Muscle layer of colon (tissue), 2 donors: Measurements from ENCODE around the gene GIPR.
"Not testable (repeated sequence)": the region's sequence is repeated elsewhere in the genome, so short reads cannot be mapped to it uniquely, and the experiment has no call there.

ENCODE experiments used
- H3K27ac ChIP-seq: one replicate; pipeline ENCODE4 v1.7.0; 2013; ENCODE audit warnings: low read depth, mild to moderate bottlenecking, low read length, moderate library complexity
- H3K27me3 ChIP-seq, 2 donors: one replicate each; pipeline ENCODE4 v1.7.0; 2013; ENCODE audit warnings: low read length in 2 of 2, mild to moderate bottlenecking in 2 of 2; ENCODE audit not compliant: insufficient read depth in 2 of 2, control insufficient read depth in 1 of 2
- H3K36me3 ChIP-seq: one replicate; pipeline ENCODE4 v1.7.0; 2013; ENCODE audit warnings: mild to moderate bottlenecking, low read length; ENCODE audit not compliant: insufficient read depth
- H3K4me1 ChIP-seq: one replicate; pipeline ENCODE4 v1.7.0; 2013; ENCODE audit warnings: mild to moderate bottlenecking, low read length; ENCODE audit not compliant: insufficient read depth
- H3K4me3 ChIP-seq, 2 donors: one replicate each; pipeline ENCODE4 v1.7.0; 2013; ENCODE audit warnings: low read length in 2 of 2, low read depth in 1 of 2, mild to moderate bottlenecking in 1 of 2, moderate library complexity in 1 of 2
- H3K9ac ChIP-seq: one replicate; pipeline ENCODE4 v1.7.0; 2013; ENCODE audit warnings: low read length
- H3K9me3 ChIP-seq: one replicate; pipeline ENCODE4 v1.7.0; 2013; ENCODE audit warnings: mild to moderate bottlenecking, low read length
- donor health status: abdominal sarcoma.
- donor health status: Adenocarcinoma of cecum.

Gene GIPR, protein sequence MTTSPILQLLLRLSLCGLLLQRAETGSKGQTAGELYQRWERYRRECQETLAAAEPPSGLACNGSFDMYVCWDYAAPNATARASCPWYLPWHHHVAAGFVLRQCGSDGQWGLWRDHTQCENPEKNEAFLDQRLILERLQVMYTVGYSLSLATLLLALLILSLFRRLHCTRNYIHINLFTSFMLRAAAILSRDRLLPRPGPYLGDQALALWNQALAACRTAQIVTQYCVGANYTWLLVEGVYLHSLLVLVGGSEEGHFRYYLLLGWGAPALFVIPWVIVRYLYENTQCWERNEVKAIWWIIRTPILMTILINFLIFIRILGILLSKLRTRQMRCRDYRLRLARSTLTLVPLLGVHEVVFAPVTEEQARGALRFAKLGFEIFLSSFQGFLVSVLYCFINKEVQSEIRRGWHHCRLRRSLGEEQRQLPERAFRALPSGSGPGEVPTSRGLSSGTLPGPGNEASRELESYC

DNA sequence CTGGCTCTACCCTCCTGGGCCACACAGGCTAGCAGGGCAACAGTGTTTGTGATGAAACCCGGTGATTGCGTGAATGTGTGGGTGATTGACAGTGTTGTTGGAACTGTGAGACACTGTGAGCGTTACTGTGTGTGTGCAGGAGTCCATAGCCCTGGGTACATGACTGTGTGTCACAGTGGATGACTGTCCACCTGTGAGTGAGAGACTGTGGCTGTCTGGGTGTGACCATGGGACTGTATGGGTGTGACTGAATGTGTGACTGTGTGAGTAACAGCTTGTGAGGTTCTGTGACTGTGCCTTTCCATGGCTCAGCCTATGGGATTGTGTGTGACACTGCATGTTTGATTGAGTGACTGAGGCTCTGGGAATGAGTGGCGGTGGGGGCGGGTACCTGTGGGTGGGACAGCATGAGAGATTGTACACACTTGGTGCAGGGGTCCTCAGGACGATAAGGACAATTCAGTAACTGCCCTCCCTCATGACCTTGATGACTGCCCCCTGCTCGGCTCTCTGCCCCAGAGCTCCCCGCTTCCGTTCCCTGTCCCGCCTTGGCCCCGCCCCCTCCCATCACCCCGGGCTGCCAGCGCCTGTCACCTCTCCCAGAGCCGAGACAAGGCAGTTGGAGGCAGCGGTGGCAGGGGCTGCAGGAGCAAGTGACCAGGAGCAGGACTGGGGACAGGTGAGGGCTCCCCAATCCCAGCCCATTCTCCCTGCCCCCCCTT is at the start of gene GIPR:
Gene GIPR (plus strand): TSS at position 602 of the 722 bp plus-strand sequence. CDS start 1,300 bp downstream, outside the sequence.
- no peaks in the 10 kb centered on the region for H3K36me3 ChIP-seq
- no peak within 1 kb of the TSS for H3K9ac ChIP-seq
- peaks cover 30 to 59% of the 10 kb centered on the region in 2 donors for H3K27me3 ChIP-seq
- peak within 1 kb of the TSS in 1 of 2 donors; percentile 32 for H3K4me3 ChIP-seq
- H3K4me1 ChIP-seq: peaks cover 12% of the 10 kb centered on the region
- H3K27ac ChIP-seq: no peak within 1 kb of the TSS
- no peaks in the 10 kb centered on the region for H3K9me3 ChIP-seq

DNA sequence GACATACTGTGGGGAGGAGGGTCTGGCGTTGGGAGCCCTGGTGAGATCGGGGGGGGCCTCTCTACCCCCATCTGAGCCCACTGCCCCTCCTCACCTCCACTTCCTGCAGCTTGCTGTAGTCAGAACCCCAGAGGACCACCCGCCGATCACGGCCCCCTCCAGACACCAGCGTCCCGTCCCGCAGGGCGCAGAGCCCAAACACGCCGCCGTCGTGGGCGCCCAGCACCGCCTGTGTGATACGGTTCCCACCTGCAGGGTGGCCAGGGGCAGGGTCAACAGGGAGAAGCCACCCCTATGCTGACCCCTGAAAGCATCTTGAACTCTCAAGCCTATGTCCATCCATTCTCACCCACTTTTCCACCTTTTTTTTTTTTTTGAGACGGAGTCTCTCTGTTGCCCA is 46.6 kb upstream of the GIPR start:
- peaks cover 5% of the 10 kb centered on the region for H3K36me3 ChIP-seq
- H3K27me3 ChIP-seq: no peaks in the 10 kb centered on the region
- H3K9ac ChIP-seq: no peak overlapping the region
- no peaks in the 10 kb centered on the region for H3K4me1 ChIP-seq
- H3K9me3 ChIP-seq: no peaks in the 10 kb centered on the region
- no peak overlapping the region for H3K4me3 ChIP-seq
- no peak overlapping the region for H3K27ac ChIP-seq

DNA sequence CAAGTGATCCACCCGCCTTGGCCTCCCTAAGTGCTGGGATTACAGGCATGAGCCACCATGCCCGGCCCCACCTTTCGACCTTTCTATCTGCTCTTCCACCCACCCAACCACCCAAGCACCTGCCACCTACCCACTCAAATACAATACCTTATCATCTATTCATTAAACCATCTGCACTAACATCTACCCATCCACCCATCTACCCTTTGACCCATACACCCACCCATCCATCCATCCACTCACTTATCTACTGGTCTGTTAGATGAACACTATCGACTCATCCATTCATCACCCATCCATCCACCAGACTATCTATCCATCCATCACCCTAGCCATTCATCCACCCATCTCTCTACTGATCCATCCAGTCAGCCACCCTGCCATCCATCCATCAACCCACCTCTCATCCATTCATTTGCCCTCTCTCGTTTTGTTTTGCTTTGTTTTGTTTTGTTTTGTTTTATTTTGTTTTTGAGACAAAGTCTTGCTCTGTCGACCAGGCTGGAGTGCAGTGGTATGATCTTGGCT is 46.0 kb upstream of the GIPR start:
- Histone ChIP-seq H3K9me3 (no peaks in the 10 kb centered on the region), H3K9ac (no peak overlapping the region), H3K4me3 (no peak overlapping the region), H3K27me3 (no peaks in the 10 kb centered on the region), H3K4me1 (no peaks in the 10 kb centered on the region), H3K36me3 (peaks cover 5% of the 10 kb centered on the region), H3K27ac (no peak overlapping the region)

DNA sequence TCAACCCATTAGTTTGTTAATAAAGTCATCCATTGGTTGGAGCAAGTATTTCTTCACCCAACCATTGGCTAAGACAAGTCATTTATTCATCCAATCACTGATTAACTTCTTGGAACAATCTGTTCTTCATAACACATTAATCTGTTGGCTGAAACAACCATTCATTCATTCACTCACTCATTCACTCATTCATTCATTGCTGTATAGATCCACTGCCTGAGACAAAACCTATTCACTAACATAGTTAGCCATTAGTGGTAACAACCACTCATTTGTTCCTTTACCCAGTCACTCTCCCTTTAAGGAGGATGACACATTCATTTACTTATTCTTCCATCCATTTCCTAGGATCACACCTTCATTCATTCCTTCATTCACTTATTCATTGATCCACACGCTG is 44.0 kb upstream of the GIPR start:
- no peak overlapping the region for H3K9ac ChIP-seq
- H3K4me1 ChIP-seq: no peaks in the 10 kb centered on the region
- no peak overlapping the region for H3K27ac ChIP-seq
- no peaks in the 10 kb centered on the region for H3K27me3 ChIP-seq
- peaks cover 5% of the 10 kb centered on the region for H3K36me3 ChIP-seq
- no peaks in the 10 kb centered on the region for H3K9me3 ChIP-seq
- no peak overlapping the region for H3K4me3 ChIP-seq

DNA sequence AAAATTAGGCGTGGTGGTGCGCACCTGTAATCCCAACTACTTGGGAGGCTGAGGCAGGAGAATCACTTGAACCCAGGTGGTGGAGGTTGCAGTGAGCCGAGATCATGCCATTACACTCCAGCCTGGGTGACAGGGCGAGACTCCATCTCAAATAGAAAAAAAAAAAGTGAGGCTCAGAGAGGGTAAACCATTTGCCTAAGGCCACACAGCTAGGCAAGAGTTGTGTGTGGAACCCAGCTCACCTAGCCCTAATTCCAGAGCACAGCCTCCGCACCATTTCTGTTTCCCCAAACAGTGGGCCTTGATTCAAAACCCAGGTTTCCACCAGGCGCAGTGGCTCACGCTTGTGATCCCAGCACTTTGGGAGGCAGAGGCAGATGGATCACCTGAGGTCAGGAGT is 39.8 kb upstream of the GIPR start:
- not testable (repeated sequence) for H3K9me3 ChIP-seq, H3K36me3 ChIP-seq, H3K27ac ChIP-seq, H3K27me3 ChIP-seq, H3K4me3 ChIP-seq, H3K9ac ChIP-seq, H3K4me1 ChIP-seq

DNA sequence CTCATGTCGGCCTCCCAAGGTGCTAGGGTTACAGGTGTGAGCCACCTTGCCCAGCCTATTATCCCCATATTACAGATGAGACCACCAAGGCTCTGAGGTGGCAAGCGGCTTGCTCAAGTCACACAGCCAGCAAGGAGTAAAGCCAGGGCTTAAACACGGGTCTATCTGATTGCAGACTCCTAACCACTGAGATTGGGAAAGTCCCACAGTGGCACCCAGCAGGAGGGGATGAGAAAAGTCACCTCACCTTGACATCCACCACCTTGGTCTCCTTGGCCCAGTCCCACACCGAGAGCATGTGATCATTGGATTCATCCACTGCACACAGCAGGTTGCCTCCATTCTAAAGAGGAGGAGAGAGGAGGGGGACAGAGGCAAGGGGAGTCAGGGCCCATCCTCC is 38.3 kb upstream of the GIPR start:
- H3K9me3 ChIP-seq: no peaks in the 10 kb centered on the region

DNA sequence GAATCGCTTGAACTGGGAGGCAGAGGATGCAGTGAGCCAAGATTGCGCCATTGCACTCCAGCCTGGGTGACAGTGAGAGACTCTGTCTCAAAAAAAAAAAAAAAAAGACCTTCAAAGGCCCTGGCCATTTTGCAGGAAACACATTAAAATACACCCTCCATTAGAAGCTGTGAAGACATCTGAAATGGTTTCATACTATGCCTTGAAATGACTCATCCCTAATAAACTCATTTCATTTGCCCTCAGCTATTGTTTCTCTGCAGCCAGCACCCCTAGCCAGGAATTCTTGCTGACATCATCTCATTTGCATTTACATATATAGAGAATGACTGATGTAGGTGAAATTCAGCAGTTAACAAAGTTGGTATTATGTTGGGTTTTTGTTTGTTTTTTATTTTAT is 37.6 kb upstream of the GIPR start:
- peaks cover 4% of the 10 kb centered on the region for H3K36me3 ChIP-seq
- no peak overlapping the region for H3K27ac ChIP-seq
- no peak overlapping the region for H3K9ac ChIP-seq
- no peaks in the 10 kb centered on the region for H3K27me3 ChIP-seq
- H3K9me3 ChIP-seq: no peaks in the 10 kb centered on the region
- no peaks in the 10 kb centered on the region for H3K4me1 ChIP-seq
- no peak overlapping the region for H3K4me3 ChIP-seq

More for the DNA sequence above, 38.3 kb upstream of the GIPR start:
- Histone ChIP-seq H3K27ac (no peak overlapping the region), H3K27me3 (no peaks in the 10 kb centered on the region), H3K9ac (no peak overlapping the region), H3K4me3 (no peak overlapping the region), H3K4me1 (no peaks in the 10 kb centered on the region), H3K36me3 (peaks cover 5% of the 10 kb centered on the region)

DNA sequence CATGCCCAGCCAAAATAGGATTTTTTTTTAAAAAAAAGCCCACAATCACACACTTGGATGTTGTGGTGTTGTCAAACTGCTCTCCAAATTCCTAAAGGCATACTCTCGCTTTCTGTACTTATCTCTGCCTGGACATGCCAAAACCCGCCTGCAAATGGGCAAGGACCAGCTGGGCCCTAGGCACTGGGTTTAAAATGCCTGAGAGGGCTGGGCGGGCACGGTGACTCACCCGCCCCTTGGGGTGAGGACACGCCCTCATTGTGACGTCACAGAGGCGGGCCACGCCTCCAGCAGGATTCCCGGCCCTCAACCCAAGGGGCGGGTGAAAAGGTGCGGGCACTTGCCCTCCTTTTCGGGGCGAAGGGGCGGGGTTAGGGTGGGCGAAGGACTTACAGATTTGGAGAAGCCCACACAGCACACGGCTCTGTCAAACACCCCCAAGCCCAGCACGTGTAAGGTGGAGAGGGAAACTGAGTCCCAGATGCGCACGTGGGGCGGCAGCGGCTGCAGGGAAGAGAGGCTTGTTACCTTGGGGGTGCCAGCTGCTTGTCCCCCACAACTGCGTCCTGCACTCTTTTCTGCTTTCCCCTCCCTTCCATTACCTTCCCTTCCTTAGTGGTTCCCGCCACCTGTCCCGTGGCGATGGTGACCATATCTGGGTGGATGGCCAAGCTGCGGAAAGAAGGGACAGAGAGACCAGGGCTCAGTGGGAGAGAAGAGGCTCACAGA is 35.4 kb upstream of the GIPR start:
- Histone ChIP-seq H3K27ac (no peak overlapping the region), H3K4me1 (no peaks in the 10 kb centered on the region), H3K27me3 (no peaks in the 10 kb centered on the region), H3K36me3 (peaks cover 4% of the 10 kb centered on the region), H3K9ac (no peak overlapping the region), H3K4me3 (no peak overlapping the region), H3K9me3 (no peaks in the 10 kb centered on the region)

DNA sequence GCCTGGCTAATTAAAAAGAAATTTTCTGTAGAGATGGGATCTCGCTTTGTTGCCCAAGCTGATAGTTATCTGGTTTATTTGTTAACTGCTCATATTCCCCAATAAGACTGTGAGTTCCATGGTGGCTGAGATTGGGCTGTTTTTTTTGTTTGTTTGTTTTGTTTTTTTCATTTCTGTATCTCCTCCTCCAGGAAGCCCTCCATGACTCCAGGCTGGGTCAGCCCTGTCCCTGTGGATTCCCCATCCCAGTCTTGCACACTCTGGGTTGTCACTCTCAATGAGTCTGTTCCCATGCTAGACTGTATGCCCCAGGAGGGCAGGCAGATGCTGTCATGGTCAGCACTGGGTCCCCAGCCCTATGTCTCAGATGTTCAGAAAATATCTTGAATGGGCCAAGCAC is 31.7 kb upstream of the GIPR start:
- peaks cover 1% of the 10 kb centered on the region for H3K4me1 ChIP-seq

DNA sequence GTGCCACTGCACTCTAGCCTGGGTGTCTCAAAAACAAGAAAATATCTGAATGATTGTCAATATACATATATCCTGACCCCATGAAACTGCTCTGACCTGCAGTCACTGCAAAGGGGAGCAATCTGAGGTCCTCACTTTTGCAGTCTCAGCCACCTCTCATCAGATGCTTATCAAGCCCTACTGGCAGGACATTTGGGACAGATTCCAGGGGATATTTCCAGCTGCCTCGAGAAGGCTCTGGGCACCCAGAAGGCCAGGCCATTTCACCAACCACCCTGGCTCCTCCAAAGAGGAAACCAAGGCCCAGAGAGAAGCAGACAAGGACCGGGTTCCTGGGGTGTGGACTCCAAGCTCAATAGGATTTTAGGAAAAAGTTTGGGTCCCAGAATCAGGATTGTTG is 31.1 kb upstream of the GIPR start:
- no peak overlapping the region for H3K27ac ChIP-seq
- peaks cover 7% of the 10 kb centered on the region for H3K4me1 ChIP-seq
- H3K36me3 ChIP-seq: no peaks in the 10 kb centered on the region
- H3K27me3 ChIP-seq: peaks cover 7 to 23% of the 10 kb centered on the region in 2 donors
- no peak overlapping the region for H3K9ac ChIP-seq
- no peak overlapping the region for H3K4me3 ChIP-seq
- no peaks in the 10 kb centered on the region for H3K9me3 ChIP-seq

More for the DNA sequence above, 31.7 kb upstream of the GIPR start:
- Histone ChIP-seq H3K4me3 (no peak overlapping the region), H3K9ac (no peak overlapping the region), H3K27ac (no peak overlapping the region), H3K36me3 (no peaks in the 10 kb centered on the region), H3K9me3 (no peaks in the 10 kb centered on the region), H3K27me3 (peaks cover 6 to 17% of the 10 kb centered on the region in 2 donors)
